NAMALWA (cell line): Measurements from ENCODE around the gene PSTPIP1.

Source experiments
- DNase-seq: peaks from one replicate; pipeline ENCODE4 v3.0.0-alpha.2; 2015; ENCODE audit warnings: low spot score

The PSTPIP1 gene

DNA sequence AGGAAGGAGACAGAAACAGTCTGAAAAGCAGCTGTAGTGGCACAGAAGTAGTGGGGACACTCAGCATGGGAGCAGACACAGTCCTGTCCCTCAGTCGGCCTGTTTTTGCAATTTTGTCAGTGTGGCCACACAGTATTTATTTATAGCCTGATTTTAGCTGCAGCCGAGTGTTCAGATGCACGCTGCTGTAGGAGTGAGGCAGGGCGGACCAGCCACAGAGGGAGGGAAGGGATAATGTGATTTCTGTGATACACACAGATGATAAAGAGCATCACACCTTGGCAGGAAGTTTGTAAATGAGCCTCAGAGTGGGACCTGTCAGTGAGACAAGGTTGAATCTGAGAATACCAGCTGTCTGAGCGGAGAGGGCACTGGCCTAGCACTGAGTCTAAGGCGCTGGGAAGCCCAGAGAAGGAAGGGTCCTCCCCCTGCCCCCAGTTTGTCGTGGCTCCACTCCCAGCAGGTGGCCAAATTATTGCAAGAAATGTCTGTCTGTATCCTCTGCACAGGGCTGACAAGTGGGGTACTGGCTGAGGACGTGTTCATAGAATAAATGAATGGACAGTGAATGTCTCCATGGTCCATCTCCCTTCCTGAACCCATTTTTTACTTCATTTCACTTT lies 3.8 kb downstream of the PSTPIP1 start:
- DNase-seq, result no peak

DNA sequence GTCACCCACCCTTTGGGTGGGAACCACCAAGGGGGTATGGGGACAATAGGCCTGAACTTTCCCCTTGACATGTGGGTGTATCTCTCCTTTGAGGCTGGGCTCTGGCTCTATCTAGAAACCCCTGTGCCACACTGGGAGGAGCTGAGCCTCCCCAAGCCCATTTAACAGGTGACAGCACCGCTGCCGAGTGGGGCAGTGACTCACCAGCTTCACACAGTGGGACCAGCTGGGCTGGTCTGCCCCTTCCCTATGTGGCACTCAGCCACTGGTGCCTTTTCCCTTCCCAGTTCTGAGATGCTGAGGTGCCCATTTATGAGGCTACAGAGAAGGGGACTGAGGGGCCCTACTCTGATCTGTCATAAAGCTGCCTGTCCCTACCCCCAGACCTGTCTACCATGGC lies 5.1 kb downstream of the PSTPIP1 start:
- no peak for DNase-seq

DNA sequence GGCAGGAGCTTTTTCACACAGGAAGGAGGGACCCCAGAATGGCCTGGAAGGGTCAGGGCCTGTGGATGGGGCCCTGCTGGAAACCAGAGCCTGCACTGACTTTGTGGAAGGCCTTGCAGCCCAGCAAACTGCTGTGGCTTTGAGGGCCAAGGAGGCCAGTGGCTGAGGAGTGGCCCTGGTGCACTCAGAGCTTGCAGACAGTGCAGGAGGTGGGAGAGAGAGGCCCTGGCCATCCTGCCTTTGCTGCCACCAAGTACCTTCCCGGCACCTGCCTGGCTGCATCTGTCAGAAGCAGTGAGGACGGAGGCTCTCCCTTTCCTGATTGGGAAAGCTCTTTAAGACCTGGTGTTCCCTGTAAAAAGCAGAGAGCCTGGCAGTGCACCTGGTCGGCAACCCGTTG lies 6.4 kb downstream of the PSTPIP1 start:
- no peak for DNase-seq

DNA sequence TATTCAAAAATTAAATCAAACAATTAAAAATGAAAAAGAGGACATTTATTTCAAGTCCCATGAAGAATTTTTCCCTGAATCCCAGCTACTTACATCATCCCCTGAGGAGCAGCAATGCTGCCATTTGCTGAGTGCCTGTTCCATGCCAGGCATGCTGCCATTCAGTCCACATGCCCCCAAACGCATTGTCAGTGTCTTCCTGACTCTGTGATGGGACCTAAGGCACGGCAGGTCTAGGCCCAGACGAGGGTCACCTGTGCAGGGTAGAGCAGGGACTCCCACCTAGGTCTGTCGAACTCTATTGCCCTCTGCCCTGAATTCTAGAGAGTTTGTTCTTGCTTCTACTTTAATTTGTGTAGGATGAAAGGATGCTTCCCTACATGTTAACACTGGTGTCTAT lies 7.0 kb downstream of the PSTPIP1 start:
- no peak for DNase-seq

DNA sequence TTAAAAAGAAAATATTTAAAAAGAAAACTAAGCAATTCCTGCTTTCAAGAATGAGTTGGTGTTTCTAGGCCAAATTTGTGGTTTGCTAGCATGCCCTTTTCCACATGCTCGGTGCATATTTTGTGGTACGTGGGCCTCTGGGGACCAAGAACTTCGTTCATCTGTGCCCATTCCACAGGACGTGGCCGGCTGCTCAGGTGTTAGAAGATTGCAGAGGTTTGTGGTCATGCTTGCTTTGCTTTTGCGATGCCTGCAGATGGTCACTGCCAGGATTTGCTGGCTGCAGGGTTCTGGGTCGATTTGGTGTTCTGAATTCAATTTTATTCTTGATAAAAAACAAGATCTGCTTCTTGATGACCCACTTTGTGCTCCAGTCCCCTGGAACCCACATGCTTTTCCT lies 7.5 kb downstream of the PSTPIP1 start:
- peak; percentile 61 for DNase-seq

DNA sequence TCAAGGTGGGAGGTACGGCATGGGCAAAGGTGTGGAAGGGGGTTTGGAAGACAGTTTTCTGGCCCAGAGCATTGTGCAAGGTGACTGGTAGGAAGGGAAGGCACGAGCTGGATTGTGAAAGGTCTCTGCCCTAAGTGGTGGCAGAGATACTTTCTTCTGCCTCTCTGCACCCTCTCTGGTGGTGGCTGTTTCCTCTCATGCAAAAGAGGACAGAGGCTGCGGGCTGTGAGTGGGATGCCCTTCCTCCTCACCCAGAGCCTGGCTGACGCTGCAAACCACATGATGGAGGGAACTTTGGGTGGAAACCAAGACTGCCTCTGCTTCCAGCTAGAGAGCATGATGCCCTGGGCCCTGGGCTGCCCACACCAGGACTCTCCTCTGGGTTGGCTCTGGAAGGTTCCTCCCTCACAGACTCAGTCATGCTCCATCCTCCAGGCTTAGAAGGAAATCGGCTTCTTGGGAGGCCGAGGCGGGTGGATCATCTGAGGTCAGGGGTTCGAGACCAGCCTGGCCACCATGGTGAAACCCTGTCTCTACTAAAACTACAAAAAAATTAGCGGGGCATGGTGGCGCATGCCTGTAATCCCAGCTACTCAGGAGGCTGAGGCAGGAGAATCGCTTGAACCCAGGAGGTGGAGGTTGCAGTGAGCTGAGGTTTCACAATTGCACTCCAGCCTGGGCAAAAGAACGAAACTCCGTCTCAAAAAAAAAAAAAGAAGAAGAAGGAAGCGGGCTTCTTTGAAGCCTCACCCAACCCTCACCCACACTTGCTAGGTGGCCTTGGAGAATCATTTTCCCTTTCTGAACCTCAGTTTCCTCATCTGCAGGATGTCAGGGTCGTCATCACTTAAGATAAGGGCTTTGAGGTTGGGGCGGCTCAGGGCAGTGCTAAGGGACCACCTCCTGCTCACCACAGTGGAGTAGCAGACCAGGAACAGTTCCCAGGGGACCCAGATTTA lies 8.3 kb downstream of the PSTPIP1 start:
- DNase-seq, result peak; percentile 56

DNA sequence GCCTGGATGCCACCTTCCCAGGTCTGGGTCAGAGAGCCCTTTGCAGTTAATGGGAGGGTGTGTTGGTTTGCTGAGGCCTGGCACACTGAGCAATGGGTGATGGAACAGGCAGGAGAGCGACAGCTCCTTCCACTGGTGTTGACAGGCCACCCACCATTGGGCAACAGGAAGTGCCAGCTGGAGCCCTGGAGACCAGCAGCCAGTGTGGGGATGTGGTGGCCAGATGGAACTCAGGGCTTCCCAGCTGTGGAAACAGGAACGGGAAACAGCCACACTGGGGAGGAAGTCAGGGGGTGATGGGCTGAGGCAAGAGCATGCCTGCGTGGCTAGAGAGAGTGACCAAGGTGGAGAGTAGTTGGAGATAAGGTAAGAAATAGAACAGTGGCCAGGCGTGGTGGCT lies 9.3 kb downstream of the PSTPIP1 start:
- no peak for DNase-seq

DNA sequence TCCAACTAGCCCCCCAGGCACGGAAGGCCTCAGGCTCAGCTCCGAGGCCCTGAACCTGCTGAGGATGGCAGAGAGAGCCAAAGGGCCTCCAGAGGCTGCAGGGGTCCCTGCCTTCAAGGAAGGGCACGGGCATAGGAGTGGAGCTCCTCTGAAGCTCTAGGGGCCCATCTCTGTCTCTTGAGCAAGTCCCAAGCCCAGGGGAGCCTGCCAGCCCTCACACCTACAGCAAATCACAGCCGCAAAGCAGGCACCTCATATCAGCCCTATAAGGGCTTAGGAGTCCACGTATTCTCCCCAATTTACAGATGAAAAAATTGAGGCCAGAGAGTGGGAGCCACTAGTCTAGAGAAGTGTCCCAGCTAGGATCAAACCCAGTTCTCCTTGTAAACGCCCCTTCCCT lies 14.2 kb downstream of the PSTPIP1 start:
- no peak for DNase-seq

DNA sequence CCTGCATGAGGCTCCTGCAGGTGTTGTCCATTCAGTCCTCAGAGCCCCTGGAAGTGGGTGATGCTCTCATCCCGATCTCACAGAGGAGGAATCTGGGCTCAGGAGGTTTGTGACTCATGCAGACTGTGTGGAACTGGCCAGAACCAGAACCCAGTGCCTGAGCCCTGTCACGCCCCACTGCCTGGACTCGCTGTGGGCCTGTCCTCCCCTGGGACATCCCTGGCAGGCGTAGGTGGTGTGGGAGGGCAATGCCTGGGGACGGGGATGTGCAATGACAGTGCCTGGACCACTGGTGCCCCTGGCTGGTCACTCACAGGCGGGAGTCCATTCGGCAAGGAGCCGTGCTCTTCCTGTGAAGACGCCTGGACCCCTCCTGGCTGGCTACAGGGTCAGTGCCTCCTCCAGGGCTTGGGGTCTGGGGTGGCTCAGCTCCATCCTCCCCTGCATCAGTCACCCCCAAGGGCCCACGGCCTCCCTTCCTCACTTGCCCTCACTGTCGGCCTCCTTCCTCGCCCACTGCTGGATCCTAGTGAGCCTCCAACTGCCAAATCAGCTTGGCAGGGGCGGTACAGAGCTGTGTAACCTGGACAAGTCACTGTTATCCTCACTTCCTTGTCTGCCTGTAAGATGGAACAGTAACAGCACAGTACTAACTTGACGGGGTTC lies 14.9 kb downstream of the PSTPIP1 start:
- no peak for DNase-seq

DNA sequence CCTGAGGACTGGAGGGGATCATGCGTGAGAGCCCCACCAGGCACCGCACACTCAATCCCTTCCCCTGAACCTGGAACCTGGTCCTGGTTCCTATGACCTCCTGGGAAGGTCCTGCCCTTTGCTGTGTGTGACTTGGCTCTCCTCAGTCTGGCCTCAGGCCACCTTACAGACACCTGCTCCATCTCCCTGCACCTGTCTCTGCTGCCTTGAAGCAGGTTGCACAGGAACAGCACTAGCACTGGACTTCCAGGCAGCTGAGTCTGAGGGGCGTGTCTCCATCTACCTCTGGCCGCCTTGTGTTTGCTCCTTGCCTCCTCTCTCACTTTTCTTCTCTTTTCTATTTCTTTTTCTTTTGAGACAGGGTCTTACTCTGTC lies 15.4 kb downstream of the PSTPIP1 start:
- DNase-seq, result no peak

DNA sequence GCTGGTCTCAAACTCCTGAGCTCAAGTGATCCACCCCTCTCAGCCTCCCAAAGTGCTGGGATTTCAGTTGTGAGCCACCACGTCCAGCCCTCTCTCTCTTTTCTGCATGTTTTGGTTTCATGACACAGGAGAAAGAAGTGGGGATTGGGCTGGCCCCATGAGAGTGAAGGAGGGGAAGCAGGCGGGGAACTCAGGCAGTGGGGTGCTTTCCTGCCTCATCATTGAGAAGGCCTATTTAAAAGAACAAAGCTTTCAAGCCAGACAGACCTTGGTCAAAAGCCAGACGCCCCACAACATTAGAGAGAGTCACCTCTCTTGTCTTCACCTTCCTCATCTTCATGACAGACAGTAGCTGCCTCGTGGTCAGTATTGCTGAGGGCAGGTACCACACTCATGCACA lies 15.9 kb downstream of the PSTPIP1 start:
- DNase-seq, result no peak

DNA sequence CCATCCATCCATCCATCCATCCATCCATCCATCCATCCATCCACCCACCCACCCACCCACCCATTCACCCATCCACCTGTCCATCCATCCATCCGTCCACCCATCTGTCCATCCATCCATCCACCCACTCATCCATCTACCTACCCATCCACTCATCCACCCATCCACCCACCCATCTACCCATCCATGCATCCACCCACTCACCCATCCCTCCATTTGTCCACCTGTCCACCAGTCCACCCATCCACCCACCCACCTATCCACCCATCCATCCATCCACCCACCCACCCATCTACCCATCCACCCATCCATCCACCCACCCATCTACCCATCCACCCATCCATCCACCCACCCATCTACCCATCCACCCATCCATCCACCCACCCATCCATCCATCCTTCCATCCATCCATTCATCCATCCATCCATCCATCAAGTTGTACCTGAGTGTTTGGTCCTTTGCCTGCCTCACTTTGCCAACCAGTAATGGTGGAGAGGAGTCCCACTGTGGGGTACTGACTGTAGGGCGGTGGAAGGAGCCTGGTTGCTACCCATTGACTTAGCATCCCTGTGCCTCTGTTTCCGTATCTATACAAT lies 17.3 kb downstream of the PSTPIP1 start:
- DNase-seq, result no peak

DNA sequence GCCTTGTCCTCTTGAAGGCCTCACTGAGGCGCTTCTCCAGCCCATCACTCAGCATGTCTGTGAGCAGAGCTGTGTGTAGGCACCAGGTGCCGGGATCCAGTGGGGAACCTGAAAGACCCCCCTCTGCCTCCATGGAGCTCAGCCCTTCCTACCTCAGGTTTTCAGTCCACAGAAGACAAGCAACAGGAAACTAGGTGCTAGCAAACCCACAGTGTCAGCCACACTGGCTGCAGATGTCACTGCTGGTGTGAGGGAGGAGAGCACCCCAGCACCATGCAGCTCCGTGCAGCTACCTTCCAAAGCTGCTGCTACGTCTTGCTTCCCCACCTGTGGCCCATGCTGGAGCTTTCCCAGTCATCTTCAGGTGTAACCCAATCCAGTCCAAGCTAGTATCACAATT lies 17.9 kb downstream of the PSTPIP1 start:
- DNase-seq, result no peak

DNA sequence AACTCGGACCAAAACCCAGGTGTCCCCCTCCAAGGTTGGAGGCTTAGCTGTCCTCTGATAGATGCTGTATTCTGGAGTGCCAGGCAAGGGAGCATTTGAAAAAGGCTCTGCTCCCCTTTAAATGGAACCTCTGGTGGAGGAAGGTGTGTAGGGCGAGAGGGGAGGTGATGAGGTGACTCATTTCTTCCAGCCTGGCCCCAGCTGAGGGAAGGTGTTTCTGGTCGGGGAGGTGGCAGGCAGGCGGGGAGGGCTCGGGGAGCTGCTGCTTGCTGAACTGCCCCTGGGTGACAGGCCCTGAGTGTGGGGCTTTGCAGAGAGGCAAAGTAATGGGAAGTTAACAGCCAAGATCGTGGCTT lies 18.8 kb downstream of the PSTPIP1 start:
- DNase-seq, result no peak

DNA sequence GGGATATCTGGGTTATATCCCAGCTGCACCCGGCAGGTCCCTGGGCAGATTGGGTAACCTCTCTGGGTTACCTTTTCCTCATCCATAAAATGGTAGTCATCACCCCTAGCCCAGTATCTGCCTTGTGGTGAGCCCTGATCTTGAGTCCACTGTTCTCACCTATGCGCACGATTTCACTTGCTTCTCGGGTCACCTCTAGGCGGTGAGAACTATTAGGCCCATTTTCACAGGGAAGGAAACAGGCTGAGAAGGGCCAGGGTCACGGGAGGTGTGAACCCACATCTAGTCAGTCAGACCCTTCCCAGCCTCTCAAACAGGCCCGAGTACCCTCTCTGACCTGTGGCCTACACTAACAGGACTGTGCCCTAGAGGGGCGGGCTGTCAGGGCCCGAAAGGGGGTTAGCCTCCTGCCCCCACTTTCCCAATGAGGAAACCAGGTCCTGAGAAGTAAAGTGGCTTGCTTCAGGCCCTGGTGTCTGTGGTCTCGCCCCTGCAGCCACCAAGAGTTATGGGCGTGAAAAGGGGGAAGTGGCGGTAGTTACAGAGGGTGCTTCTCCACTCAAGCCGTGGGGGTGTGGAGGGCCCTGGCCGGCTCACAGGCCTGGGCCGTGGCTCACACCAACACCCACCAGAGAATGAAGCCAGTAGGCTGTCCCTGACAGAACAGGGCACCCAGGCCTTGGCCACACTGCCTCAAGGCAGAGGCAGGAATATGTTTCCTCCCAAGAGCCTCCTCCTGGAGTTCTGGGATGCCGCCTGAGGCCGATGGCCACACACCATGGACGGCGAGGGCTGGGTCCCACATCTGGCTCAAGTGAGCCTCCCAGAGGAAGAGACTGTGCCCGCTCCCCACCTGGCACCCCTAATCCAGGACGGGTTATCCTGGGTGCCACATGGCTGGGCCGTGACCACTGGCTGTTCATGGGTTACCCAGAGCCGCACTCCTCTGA lies 19.5 kb downstream of the PSTPIP1 start:
- no peak for DNase-seq

DNA sequence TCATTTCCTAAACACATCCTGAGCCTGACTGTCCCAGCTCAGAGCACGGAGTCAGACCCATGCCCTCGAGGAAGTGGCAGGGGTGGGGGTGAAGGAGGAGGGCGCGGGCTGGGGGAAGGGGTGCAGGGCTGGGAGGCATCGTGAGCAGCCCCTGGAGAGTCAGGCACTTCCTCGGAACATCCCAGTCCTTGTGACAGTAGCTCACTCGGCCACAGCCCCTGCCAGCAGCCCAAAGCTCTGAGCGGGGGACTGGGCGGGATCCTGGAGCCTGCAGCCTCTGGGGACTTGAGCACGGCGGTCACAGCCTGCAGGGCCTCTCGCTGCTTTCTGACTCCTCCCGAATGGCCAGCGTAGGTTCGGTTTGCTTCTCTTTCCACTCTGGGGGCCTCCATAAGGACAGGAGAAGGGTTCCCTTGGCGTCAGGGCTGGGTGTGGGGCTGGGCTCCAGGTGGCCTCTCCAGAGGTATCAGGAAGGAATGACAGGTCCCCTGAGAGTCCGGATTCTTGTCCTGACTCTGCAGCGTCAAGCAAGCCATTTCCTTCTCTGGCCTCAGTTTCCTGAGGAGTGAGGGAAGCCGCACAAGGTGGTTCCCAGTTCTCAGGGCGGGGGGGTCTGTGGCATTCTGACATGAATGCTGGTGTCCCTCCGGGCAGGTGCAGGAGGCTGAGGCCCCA lies 20.9 kb downstream of the PSTPIP1 start:
- DNase-seq, result no peak

DNA sequence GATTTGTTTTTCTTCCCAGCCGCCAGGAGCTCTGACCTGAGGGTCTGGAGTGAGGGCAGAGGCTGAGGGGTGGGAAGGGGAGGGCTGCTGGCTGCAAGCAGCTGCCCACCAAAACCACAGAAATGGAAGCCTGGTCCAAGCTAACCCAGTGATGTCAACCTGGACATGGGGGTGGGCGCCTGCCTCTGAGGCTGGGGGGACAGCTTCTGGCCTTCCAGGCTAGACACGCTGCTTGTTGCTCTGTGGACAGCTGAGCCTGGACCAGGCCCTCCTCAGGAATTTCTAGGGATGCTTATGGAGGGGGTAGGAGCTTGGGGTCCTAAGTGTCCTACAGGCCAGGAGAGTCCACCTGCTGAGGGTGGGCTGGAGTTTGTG lies 21.4 kb downstream of the PSTPIP1 start:
- DNase-seq, result no peak

DNA sequence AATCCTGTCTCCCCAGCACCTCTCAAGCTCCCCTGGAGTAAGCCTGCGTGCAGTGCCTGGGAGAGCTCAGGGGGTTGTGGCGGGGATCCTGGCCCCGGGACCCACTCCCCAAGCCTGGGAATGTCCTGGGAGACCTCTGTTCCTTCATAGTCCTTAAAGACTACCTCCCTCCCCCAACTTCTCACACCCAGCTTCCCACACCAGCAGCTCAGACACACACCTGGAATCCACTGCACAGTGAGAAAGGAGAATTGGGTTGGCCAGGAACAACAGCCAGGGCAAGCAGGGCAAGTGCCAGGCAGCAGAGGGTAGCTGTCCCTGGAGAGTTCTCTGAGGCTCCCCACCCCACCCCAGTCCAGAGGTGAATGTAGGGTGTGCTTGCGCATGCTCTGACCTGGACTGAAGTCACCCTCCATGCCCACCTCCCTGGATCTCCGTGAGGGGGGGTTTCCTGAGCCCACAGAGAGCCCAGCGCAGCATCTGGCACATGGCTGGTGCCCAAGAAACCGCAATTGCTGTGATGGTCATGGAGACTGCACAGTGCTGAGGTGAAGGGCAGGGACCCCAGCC lies 22.2 kb downstream of the PSTPIP1 start:
- DNase-seq, result no peak

DNA sequence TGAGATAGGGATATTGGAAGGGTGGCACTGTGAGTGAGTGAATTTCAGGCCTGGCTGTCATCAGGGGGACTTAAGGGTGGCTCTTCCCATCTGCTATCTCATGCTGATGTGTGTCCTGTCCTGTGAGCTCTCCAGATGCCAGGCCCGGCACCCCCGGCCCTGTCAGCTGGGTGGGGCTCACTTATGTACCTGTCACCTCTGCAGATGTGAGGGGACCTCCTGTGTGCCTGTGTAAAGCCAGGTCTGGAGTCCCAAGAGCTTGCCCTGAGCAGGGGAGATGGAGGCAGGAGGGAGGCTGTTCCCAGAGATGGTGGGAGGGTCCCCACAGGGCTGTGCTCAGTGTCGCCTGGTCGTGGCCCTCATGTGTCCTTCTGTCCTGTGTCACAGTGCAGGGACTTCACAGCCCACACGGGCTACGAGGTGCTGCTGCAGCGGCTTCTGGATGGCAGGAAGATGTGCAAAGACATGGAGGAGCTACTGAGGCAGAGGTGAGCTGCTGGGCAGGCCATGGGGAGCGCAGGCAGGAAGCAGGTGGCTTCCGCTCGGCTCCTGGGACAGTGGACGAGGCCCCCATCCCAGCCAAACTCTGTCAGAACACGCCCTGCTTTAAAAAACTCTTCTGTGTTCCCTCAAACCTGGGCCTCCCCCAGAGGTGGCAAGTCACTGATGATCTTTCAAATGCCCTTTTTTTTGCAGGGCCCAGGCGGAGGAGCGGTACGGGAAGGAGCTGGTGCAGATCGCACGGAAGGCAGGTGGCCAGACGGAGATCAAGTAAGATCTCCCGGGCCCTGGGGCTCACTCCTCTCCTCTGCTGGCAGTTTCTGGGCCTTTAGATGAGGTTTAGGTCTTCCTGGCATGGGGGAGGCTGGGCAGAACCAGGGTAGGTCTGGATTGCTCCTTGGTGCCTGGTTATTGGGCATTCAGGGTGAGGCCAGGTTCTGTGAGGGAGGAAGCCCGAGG lies 23.1 kb downstream of the PSTPIP1 start:
- DNase-seq, result no peak
